Stimulated activated CD8-positive, alpha-beta memory T cell treated with anti-CD3 and anti-CD28 coated beads, Interleukin-7, amount 100 ng/mL, for 48 hours (primary cell): ENCODE measurements around the gene CMKLR1.

Source experiments
- DNase-seq, 2 donors: peaks; one replicate each; pipeline ENCODE4 v3.0.0-alpha.2; 2020; ENCODE audit warnings: low read depth in 1 of 2; ENCODE audit errors: extremely low read depth in 1 of 2

Gene CMKLR1

DNA sequence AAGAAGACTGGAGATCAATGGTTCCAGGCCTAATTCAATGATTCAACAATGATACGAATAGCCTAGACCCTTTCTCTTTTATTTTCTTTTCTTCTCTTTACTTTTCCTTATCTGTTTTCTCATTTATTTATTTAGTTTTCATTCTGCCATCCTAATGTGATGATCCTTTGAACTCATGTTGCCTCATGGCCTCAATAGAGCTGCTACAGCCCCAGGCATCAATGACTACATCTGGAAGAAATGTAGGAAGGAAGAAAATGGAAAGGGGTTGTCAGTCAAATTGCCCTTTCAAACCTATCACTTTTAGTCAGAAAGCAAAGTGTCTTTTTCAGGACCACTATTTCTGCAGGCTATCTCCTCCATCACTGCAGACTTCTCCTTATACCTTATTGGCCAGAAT lies 69.9 kb downstream of the CMKLR1 start:
- DNase-seq = no peak

DNA sequence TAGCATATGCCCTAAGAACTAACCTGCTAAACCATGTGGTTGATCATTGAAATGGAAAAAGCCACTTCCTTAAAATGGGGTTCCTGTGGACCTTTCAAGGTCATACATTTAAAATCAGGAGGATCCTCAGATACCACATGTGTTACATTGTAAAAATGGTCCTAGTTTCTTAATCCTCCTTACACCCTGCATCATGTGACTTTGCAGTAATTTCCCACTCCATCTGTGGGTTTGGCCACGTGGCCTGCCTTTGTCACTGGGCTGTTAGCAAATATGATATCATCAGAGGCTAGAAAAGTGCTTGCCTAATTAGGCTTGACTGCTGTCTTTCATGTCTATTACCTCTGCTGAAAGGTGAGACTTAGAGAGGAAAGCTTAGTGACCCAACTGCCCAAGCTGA lies 70.7 kb downstream of the CMKLR1 start:
- DNase-seq = no peak

DNA sequence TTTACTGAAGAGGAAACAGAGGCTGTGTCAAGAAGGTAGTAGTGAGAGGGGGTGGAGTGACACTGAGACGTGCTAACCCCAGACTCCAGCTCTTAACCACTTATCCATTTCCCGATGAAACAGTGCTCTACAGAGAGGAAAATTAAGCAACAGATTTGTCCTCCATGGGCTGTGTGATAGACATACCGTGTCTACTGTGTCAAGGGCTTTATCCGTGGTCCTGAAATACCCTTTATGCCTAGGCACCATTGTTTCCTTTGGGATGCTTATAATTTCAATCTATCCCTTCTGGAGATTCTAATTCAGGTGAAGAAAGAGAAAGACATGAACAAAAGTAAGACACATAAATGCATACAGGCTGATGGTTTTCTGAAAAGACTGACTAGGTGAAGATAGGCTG lies 71.7 kb downstream of the CMKLR1 start:
- no peak for DNase-seq

DNA sequence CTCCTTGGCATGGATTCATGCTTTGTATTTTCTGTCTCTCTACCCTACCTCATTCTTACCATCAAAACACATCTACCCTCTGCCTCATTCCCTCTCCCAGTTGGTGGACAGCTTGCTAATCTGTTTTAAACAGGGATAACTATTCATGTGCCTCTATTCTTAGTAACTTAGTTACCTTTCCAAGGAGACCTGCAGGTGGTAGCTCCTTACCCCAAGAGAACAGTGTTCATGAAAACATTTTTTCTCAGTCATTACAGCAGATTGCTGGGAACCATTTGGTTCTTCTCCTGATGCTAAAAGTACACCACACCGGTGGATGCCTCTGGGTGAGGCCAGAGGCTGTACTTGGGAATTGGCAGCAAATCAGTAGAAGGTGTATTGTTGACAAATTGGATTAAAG lies 73.0 kb downstream of the CMKLR1 start:
- DNase-seq = no peak

DNA sequence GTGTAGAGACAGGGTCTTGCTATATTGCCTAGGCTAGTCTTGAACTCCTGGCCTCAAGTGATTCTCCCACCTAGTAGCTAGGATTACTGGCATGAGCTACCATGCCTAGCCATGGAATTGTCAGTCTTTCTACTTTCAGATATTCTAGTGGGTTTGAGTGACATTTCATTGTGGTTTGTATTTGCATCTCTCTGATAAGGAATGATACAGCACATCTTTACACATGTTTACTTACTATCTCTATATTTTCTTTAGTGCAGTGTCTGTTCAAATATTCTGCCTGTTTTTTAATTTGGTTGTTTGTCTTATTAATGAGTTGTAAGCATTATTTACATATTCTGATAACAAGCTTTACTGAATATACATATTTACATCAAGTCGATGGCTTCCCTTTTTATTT lies 73.6 kb downstream of the CMKLR1 start:
- no peak for DNase-seq

DNA sequence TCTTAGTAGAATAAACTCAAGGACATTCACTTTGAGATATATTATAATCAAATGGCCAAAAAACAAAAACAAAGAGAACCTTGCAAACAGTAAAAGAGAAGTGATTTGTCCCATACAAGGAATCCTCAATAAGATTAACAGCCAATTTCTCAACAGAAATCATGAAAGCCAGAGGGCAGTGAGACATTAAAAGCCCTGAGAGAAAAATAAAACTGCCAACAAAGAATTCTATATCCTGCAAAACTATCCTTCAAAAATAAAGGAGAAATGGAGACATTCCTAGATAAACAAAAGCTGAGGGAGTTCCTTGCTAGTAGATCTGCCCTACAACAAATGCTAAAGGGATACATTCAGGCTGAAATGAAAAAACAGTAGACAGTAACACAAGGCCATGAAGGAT lies 78.1 kb downstream of the CMKLR1 start:
- DNase-seq = no peak

DNA sequence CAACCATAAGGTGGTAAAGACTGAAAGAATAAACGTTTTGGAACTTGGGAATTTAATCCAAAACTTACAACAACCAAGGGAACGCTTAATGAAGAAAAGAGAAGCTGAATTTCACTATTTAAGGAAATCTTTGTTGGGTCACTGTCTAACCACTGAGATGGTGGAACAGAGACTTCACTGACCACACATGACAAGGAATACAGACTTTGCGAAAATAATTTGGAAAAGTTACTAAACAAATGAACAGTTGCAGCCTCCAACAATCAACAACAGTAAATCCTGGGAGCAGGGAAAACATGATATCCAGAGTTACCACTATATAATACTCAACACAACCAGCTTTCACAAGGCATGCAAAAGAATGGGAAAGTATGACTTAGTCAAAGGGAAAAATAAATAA lies 79.1 kb downstream of the CMKLR1 start:
- no peak for DNase-seq

DNA sequence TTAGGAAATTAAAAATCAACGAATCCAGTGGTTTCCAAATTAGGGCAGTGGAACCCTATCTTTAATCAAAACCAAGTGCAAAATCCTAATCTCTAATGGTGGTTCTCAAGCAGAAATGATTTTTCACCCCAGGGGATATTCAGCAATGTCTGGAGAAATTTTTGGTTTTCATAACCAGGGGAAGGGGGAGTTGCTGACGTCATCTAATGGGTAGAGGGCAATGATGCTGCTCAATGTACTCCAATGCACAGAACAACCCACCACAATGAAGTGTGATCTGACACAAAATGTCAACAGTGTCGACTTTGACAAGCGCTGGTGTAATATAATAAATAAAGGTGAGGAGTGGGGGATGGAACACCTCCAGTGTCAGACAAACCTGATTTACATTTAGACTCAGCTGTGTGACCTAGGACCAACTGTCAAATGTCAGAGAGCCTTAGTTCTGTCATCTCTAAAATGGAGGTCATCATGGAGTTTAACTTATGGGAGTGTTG lies 81.5 kb downstream of the CMKLR1 start:
- DNase-seq = no peak

DNA sequence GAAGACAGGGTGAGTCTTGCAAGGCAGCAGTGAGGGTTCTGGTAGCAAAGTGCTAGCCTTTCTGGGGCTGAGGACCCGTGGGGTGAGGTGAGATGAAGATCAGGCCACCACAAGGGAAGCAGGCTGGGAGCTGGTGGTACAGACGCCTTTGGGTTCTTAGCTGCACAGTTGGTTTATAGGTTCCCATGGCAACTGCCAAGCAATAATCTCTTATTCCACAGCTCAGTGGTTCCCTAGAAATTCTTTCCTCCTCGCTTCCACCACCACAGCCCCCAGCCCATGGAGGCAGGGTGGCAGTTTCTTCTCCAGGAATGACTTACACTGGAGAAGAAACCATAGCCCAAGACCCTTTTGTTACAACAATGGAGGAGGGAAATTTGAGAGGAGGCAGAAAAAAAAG lies 82.1 kb downstream of the CMKLR1 start:
- no peak for DNase-seq

DNA sequence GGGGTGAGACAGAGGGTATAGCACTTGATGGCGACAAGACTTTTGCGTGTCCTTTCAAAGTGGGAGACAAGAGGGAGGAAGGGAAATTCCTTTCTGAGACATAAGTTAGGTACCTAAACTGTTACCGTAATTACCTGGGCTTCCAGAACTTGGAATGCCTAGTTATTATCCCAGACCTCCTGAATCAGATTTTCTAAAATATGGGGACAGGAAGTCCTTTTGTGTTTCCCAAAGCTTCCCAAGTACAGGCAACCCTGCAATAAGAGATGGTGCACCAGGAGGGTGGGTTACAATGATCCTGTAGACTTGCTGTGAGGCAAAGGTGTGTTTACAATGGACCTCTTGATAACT lies 83.9 kb downstream of the CMKLR1 start:
- DNase-seq = no peak

DNA sequence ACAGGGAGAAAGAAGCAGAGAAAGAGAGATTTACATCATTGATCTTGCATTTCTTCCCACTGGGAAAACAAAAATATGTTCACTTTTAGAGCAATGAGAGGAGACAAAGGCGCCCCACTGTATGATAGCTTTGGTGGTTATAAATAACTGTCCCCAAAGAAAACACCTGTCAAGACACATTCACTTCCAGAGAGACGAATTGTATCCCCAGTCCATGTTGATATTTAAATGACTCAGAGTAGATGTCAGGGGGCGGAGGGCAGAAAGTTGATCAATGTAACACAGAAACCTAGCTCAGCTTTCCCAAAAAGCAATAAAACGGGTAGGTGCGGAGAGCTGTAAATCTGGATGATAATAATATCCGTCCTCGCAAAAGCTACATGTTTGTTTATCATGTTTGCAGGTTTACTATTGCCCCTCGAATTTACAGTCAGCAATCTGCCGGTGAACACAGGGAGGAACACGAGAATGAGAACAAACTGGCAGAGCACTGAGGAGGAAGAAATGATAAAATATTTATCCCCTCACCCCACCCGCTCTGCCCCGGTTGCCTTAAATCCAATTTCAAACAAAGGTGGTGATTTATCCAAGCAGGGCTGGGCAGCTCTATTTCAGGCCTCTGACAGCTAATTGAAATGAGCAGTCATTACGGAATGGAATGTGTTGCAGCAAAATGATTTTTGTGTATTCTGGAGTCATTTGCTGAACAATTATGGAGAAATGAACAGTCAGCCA lies 84.4 kb downstream of the CMKLR1 start:
- DNase-seq = no peak

DNA sequence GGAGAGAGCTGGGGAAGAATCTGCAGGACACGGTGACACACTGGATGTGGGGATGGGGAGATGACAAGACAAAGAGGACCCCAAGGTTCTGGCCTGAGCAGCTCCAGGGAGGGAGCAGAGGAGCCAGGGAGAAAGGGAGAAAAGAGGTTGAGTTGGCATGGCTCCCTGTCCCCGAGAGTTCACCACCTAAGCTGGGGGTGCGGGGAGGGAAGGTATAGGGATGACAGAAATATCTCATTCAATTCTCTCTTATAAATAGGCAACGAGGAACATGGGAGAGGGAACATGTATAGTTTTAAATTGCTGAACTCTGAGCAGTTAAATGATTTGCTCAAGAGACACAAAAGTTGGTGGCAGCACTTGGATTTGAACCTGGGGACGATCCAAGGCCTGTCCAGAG lies 85.1 kb downstream of the CMKLR1 start:
- no peak for DNase-seq

DNA sequence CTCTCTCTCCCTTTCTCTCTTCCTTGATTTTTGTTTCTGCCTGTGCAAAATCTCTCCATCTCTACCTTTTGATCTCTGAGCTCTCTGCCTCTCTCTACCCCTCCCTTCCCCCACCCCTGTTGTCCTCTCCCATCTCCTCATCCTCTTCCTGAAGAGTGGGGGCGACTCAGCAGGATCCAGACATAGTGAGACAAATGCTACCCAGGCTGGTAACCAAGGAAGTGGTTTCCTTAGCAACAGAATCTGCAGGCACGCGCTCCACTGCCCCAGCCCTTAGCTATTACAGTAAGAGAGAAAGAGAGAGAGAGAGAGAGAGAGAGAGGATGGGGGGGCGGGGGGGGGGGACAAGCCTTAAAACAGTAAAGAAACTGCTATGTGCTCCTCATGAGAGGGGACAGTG lies 85.6 kb downstream of the CMKLR1 start:
- no peak for DNase-seq

DNA sequence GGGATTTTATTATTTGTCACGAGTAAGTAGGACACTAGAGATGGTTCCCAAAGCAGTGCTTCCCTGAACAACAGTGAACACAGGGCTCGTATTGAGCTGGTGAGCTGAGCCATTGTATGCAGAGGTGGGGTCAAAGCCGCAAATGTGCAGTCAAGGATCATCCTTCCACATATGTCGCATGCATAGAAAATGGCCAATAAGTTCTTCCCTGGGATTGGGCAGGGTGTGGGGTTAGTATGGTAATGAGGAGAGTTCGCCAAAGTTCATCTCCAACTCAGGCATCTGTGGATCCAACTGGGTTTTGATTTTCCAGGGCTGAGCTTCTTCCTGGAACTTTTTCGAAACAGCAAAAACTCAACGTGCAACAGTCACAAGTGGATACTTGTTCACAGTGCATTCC lies 86.6 kb downstream of the CMKLR1 start:
- DNase-seq = no peak

DNA sequence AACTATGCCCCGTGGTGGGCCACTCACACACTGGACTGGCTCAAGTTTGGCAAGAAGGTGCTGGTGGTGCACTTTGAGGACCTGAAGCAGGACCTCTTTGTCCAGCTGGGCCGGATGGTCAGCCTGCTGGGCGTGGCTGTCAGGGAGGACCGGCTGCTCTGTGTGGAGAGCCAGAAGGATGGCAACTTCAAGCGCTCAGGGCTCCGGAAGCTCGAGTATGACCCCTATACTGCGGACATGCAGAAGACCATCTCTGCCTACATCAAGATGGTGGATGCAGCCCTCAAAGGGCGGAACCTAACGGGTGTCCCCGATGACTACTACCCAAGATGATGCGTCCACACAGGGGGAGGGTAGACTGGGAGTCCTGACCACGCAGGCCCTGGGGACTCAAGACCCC lies 91.1 kb downstream of the CMKLR1 start:
- DNase-seq = no peak

DNA sequence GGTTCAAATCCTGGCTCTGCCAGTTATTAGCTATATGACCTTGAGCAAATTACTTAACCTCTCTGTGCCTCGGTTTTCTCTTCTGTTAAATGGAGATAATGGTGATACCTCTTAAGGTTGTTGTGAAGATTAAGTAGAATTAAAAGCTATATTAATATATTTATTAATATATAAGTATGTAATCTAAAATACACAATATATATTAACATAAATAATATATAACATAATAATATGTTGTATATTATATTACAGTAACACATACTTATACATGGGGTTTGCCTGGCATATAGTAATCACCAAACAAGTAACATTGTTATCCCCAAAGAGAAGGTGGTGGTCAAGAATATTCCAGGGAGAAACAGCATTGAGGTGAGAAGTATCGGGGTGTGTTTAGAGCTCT lies 92.0 kb downstream of the CMKLR1 start:
- no peak for DNase-seq

DNA sequence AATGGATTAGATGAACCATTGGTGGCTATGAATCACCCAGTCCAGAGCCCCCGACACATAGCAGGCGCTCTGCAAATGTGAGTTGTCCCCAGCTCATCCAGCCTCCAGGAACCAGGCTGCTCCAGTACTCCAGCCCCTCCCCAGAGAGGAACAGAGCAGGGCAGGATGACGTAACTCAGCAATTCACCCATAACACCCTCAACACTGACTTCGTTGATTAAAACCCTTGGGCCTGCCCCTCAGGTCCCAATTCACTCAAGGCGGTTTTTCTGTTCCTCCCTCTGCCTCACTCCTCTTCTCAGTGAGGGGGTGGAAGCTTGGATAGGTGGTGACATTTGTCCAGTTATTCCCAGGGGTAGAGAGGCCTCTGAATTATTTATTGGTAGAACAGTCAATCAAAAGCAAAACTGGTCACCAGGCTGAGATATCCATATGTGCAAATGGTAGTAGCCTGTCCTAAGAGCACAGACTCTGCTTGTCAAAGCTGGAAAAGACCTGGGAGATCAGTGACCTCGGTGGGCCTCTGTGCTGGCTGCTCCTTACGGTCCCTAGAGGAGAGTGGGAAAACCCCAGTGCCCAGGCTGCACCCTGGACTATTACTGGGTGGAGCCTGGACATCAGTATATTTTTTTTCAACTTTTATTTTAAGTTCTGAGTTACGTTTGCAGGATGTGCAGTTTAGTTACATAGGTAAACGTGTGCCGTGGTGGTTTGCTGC lies 97.0 kb downstream of the CMKLR1 start:
- no peak for DNase-seq

DNA sequence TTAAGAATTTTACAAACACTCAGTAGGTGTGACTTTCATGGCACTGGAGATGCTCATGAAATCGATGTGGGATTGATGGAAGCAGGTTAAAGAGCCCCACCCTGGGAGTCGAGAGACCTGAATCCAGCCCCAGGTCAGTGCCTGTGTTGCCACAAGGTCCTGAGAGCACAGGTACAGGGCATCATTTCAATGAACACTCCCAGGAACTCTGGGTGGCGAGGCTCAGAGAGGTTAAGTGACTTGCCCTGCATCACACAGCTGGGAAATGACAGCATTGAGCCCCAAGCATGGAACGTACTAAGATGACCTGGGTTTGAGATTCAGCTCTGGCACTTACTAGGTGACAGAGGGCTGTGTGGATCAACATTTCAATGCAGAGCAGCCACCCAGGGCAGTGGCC lies 98.2 kb downstream of the CMKLR1 start:
- DNase-seq = no peak

DNA sequence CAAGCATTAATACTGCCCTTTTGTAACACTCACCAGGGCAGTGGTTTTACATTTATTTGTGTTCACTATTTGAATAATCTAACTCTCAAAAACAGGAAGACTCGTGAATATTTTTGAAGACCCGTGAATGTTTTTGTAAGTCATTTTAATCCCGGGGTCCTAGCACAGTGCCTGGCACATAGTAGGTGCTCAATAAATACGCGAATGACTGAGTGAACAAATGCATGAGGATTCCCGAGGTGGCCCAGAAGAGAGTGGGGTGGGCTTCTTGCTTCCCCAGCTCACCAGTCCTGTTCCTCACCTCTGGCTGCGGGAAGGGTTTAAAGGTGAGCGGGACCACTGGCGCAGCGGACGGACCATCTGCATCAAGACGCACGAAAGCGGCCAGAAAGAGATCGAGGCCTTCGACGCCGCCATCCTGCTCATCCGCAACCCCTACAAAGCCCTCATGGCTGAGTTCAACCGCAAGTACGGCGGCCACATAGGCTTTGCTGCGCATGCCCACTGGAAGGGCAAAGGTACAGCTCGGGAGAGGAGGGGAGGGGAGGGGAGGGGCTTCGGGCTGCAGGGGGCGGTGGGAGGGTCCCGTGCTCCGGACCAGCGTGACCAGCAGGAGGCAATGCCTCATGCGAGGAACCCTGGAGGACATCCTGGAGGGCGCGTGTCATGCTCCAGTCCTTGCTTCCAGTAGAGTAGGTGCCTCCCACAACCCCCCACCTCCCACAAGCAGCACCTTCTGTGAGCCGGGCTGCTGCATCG lies 98.9 kb downstream of the CMKLR1 start:
- DNase-seq = no peak

DNA sequence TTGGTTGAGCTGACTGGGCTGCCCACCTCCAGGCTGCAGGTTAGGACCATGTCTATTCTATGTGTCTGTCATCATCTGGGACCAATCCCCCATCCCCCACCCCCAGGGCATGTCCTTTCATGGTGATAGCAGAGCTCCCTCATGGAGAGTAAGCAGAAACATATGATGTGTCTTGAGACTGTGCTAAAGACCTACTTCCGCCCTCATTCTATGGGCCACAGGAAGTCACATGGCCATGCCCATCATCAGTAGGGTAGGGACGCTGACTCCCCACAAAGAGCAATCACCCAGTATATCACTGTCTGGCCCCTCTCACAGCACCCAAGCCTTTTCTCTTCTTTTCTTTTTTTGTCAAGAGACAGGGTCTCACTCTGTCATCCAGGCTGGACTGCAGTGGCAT lies 99.7 kb downstream of the CMKLR1 start:
- DNase-seq = no peak

DNA sequence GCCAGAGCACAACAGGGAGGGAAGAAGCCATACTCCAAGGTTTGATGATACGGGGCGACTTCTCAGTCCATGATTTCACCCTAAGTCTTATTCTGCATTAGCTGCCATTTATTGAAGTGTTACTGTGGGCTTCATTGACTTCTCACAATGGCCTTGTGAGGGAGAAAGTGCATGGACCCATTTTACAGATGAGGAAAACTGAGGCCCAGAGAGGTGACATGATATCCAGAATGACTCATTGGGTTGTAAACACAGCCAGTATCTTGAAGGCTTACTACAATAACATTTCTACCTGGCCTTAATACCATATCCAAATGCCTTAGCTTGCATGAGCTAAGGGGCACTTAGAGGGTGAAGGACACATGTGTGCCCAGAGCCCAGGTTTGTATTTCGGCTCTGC lies 100.6 kb downstream of the CMKLR1 start:
- no peak for DNase-seq
